Sigmoid colon (tissue), 3 donors: ENCODE results near the gene ZPR1.

Source experiments
- POLR2A ChIP-seq, 2 donors: fragments of 450-650 bp; IDR thresholded peaks; one replicate each; pipeline ENCODE4 v1.6.1; 2016; ENCODE audit warnings: antibody characterized with exemption in 2 of 2, mild to moderate bottlenecking in 2 of 2, moderate library complexity in 2 of 2
- TF ChIP-seq, protein P1 (sequence below), 4 experiments: fragments of 450-650 bp in 3 of 4; fragments of 200-600 bp in 1 of 4; IDR thresholded peaks; one replicate each; pipeline ENCODE4 v1.5.1; 2016 to 2019; ENCODE audit warnings: antibody characterized with exemption in 4 of 4, mild to moderate bottlenecking in 3 of 4, moderate library complexity in 2 of 4

- TF ChIP-seq POLR2A (IDR thresholded peaks at IDR 0.05), result no peak
- TF ChIP-seq, protein P1, sequence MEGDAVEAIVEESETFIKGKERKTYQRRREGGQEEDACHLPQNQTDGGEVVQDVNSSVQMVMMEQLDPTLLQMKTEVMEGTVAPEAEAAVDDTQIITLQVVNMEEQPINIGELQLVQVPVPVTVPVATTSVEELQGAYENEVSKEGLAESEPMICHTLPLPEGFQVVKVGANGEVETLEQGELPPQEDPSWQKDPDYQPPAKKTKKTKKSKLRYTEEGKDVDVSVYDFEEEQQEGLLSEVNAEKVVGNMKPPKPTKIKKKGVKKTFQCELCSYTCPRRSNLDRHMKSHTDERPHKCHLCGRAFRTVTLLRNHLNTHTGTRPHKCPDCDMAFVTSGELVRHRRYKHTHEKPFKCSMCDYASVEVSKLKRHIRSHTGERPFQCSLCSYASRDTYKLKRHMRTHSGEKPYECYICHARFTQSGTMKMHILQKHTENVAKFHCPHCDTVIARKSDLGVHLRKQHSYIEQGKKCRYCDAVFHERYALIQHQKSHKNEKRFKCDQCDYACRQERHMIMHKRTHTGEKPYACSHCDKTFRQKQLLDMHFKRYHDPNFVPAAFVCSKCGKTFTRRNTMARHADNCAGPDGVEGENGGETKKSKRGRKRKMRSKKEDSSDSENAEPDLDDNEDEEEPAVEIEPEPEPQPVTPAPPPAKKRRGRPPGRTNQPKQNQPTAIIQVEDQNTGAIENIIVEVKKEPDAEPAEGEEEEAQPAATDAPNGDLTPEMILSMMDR (IDR thresholded peaks at IDR 0.05), result no peak
These were observed 857 bp downstream of the ZPR1 start for GRCh38 chr11:116786966-116787365.
